Lower leg skin (tissue), 3 donors: ENCODE data around the gene CYB5R4.

Experiments used
- CTCF ChIP-seq, 3 donors: fragments of 450-650 bp; IDR thresholded peaks; one replicate each; pipeline ENCODE4 v1.5.1; 2016; ENCODE audit warnings: antibody characterized with exemption in 3 of 3, mild to moderate bottlenecking in 3 of 3, moderate library complexity in 2 of 3
- POLR2A ChIP-seq, 2 donors: fragments of 450-650 bp; IDR thresholded peaks; one replicate each; pipeline ENCODE4 v1.6.1; 2016 to 2017; ENCODE audit warnings: antibody characterized with exemption in 2 of 2, mild to moderate bottlenecking in 1 of 2, moderate library complexity in 1 of 2

- no peak for TF ChIP-seq CTCF (IDR thresholded peaks at IDR 0.05)
- TF ChIP-seq POLR2A (IDR thresholded peaks at IDR 0.05), result no peak
Measured at GRCh38 chr6:83985308-83985713, 125.8 kb downstream of the CYB5R4 start.
